K562 (cell line): Measurements from ENCODE around the gene FILIP1L.

Experiments used
- POLR2A ChIP-seq: fragments of 450-650 bp; conservative IDR thresholded peaks from 2 replicates; pipeline ENCODE4 v1.6.1; 2016
- RAD21 ChIP-seq, 2 experiments: fragments of 250-450 bp in 1 of 2; fragments of 450-650 bp in 1 of 2; sonication (Bioruptor Pico) in 1 of 2; formaldehyde crosslinking in 1 of 2; IDR thresholded peaks in 1 of 2; conservative IDR thresholded peaks in 1 of 2; 2 replicates each; pipeline versions ENCODE4 v1.4.0 to v1.8.0; 2020 to 2022; ENCODE audit warnings: mild to moderate bottlenecking in 2 of 2, moderate library complexity in 1 of 2
- SMARCC2 ChIP-seq: fragments of 450-650 bp; IDR thresholded peaks from 2 replicates; pipeline ENCODE4 v1.6.1; 2017; ENCODE audit warnings: antibody characterized with exemption, moderate library complexity, mild to moderate bottlenecking, low read depth
- TEAD1 ChIP-seq, 2 experiments: fragments of 450-650 bp in 1 of 2; sonication (generic) in 1 of 2; formaldehyde crosslinking; IDR thresholded peaks; 2 replicates each; pipeline versions ENCODE4 v1.4.0 to v1.8.0; 2020 to 2022; ENCODE audit warnings: mild to moderate bottlenecking in 2 of 2, missing genetic modification reagents in 1 of 2

- TF ChIP-seq RAD21 (CRISPR knock-in tag; conservative IDR thresholded peaks at IDR 0.05 in 1 of 2, IDR thresholded peaks at IDR 0.05 in 1 of 2) (no peak), SMARCC2 (no peak), POLR2A (no peak), TEAD1 (CRISPR knock-in tag; IDR thresholded peaks at IDR 0.05) (no peak)
These were observed 8.8 kb upstream of the FILIP1L start for GRCh38 chr3:100123112-100123511.
